GOT3 (cell line): ENCODE measurements around the gene GOLT1B.
"Not testable (repeated sequence)": the region's sequence is repeated elsewhere in the genome, so short reads cannot be mapped to it uniquely, and the experiment has no call there.

Experiments used
- DNase-seq: peaks from one replicate; lab custom pipeline; 2025; ENCODE audit warnings: mixed read lengths; lab: John Stamatoyannopoulos, UW

Gene GOLT1B, protein sequence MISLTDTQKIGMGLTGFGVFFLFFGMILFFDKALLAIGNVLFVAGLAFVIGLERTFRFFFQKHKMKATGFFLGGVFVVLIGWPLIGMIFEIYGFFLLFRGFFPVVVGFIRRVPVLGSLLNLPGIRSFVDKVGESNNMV

DNA sequence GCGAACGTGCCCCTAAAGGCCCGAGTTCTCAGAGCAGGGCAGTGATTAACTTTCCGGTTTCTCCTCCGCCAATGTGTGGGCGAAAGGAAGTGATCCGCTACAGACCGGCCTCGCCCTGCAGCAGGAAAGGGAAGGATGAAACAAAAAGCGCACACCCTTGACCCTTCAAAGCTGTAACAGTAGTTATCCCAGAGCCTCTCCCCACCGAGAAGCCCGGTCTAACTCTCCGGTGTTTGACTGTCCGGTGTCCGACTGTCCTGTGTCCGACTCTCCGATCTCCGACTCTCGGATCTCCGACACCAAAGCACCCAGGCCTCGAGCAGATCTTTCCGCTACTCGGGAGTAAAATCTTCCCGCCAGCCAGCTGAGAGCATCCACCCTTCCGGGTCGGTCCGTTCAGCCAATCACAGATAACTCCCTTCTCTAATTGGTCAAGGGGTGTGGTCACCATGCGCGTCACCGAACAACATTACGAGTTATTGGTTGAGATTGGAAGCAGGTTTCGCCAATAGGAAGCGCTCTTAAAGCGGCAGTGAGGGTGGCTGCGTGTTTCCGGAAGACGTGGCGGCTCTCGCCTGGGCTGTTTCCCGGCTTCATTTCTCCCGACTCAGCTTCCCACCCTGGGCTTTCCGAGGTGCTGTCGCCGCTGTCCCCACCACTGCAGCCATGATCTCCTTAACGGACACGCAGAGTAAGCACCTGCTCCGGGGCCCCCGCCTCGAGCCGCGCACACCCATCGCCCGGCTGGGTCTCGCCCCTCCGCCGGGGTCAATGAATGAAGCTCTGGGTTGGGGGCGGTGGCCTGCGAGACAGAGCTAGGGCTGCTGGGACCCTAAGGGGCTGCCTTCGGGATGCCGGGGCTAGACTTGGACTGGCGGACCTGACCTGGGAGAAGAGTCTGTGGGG, at the start of gene GOLT1B, which contains the start of gene RECQL:
TSS of gene GOLT1B (plus strand) at position 532 of the 906 bp plus-strand sequence. CDS start at position 667, 135 bp downstream.
TSS of gene RECQL (minus strand) at position 378 of the 906 bp plus-strand sequence. CDS start 2,065 bp downstream, outside the sequence.
- peak; percentile 76 for DNase-seq

DNA sequence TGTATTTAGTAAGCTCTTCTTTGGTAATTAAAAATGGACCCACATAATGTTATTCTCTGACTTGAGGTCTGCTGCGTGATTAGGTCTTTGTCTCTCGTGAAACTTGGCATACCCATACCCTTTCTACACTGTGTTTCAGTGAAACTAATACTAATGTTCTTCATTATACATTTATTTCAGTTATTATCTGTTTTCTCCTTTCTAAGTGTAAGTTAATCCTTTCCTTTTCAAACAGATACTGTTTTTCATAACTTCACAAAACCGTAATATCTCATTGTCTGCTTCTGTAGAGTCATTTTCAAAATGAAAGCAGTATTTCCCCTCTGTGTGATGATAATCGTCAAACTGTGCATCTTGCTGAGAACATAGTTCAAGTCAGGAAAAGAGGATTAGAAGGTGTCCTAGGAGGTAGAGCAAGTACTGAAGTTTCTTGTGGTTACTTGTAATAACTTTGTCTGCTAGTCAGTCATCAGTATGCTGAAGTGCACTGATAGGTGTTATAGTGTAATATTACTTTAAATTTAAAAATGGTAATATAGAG, 48.2 kb upstream of the GOLT1B start:
- no peak for DNase-seq

- no peak for DNase-seq
Observed at GRCh38 chr12:21456291-21456780, 45.3 kb upstream of the GOLT1B start.

- no peak for DNase-seq
Observed at GRCh38 chr12:21459474-21459873, 42.1 kb upstream of the GOLT1B start.

- DNase-seq: not testable (repeated sequence)
Observed at GRCh38 chr12:21467334-21467733, 34.3 kb upstream of the GOLT1B start.

GRCh38 chr12:21471294-21471693, 30.3 kb upstream of the GOLT1B start:
- DNase-seq: no peak

DNA sequence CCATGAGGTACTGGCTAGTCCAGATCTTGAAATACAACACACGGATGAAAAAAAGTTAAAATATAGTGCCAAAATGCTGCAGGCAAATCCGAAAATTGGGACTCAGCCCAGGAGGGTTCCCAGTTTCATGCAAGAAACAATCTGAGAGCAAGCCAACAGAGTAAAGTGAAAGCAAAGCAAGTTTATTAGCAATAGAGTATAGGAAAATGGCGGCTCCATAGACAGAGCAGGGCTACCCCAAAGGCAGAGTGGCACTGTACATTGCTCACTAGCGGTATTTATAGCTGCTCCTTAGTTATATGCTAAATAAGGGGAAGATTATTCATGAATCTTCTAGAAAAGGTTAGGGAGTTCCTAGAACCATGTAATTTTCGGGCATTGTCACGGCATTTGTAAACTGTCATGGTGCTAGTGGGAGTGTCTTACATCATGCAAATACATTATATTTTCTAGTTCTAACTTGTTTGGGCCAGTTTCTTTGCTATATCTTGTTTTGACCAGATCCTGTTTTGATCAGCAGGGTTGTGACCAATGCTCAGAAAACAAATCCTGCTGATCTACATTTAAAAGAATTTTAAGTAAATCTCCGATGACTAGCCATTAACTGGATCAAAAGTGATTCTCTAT, 29.3 kb upstream of the GOLT1B start:
- DNase-seq: no peak

DNA sequence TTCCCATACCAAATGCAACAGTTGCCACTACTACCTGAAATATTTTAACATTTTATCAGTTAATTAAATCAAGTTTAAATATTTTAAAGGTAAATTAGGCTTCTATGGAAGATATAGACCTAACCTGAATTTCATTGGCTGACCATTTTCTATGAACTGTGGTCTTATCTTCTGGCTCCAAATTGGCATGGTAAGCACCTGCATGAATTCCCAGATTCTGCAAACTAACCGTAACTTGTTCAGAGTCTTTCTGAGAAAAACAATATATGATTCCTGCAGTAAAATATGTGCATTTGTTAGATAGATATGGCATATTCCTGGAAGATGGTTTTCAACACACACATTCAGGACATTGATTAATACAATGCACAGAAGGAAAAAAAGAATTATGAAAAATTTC, 26.0 kb upstream of the GOLT1B start:
- DNase-seq: no peak

- DNase-seq: no peak
Observed at GRCh38 chr12:21476949-21477348, 24.6 kb upstream of the GOLT1B start.

GRCh38 chr12:21478756-21479455, 22.7 kb upstream of the GOLT1B start:
- no peak for DNase-seq

DNA sequence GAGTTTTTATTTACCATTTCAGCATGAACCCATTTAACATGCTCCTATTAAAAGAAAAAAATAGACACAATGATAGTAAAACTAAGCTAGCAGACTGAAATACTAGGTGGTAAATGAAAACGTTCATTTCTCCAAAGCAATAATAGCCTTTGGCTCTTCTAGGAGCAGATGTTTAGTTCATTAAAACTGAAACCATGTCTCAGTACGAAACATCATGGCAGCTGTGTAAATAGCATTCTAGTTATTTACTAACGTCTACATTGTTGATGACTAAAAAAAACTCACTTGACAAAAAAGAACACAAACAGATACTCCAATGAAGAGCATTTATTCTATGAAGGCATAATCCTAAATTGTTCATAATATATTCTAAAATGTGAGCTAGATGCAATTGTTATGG, 18.1 kb upstream of the GOLT1B start:
- no peak for DNase-seq

GRCh38 chr12:21485998-21486397, 15.6 kb upstream of the GOLT1B start:
- no peak for DNase-seq

DNA sequence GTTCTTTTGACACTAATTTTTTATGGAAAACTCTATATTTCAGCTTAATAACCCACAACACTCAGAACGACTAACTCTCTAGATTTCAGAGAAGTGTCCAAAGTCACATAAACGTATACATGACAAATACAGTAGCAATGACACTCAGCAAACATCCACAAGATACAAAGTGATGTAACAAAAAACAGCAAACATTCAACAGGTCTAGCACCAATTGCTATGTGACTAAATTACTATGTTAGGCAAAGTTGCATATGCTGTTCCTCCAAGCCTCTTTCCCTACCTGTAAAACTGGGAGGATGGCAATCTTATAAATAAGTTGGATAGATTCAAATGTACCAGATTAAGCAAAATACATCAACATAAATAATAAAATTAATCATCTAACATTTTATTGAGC, 1.8 kb upstream of the GOLT1B start:
- no peak for DNase-seq

GRCh38 chr12:21500786-21501257, 767 bp upstream of the GOLT1B start:
- DNase-seq: no peak

GRCh38 chr12:21502164-21502496, 541 bp downstream of the GOLT1B start:
- DNase-seq: no peak

- DNase-seq: no peak
Observed at GRCh38 chr12:21502872-21503271, 1.3 kb downstream of the GOLT1B start.

- DNase-seq: no peak
Observed at GRCh38 chr12:21505888-21506287, 4.3 kb downstream of the GOLT1B start.

- no peak for DNase-seq
Observed at GRCh38 chr12:21507849-21508248, 6.3 kb downstream of the GOLT1B start.

DNA sequence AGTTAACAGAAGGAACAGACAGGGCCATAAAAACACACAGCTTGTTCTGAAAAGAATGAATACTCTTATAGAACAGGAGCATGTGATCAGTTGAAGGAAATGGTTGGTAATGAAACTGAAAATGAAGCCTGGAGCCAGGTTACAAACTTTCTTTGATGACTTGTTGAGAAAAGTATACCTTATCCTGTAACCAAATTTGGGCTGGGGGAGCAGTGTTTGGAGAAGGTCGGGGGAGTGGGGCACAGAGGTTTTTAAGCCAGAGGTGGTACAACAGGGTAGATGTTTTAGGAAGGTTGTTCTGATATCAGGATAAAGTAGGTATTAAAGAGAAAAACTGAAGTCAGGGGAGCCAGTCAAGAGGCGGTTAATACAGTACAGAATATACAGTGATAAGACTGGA, 8.2 kb downstream of the GOLT1B start:
- no peak for DNase-seq

DNA sequence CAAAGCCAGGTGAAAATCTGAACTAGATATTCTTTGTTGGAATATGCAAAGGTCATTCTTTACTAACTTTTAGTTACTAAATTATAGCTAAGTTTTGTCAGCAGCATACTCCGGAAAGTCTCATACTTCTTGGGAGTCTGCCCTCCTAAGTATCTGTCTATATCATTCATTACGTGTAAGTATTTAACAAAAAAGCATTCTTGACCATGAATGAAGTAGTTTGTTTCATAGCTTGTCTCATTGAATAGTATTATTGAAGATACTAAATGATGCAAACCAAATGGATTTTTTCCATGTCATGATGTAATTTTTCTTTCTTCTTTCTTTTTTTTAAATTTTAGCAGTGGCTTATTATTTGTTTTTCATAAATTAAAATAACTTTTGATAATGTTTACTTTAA, 14.7 kb downstream of the GOLT1B start:
- DNase-seq: no peak

DNA sequence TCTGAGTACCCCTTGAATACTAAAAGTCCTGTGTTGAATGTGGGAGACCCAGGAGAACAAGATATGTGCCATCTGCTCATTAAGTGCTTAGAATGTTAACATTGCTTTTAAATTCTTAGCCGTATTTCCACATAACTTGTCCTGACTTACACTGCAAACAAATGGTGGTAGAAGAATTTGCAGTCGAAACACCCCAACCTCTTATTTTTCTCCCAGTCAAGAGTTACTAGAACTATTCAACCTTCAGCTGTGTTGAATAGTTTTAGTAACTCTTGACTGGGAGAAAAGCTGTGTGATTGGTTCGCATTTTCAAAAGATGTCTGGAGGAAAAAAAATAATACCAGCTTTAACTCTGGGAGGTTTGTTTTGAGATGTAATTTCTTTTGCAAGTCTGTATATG, 16.9 kb downstream of the GOLT1B start:
- no peak for DNase-seq

GRCh38 chr12:21521541-21521940, 20.0 kb downstream of the GOLT1B start:
- DNase-seq: no peak
